ENCODE measurements around the gene PJA2. TPM values are rescaled to one million over a fixed set of nuclear protein-coding genes. Genes with fewer than 3 reads are reported as not detected.

Gene PJA2
- total and polyA plus RNA-seq, 2 donors (not counting 3 experiments of a cell fraction or from before 2014, with no cell fraction given) = 24.4 to 64.9 TPM

DNA sequence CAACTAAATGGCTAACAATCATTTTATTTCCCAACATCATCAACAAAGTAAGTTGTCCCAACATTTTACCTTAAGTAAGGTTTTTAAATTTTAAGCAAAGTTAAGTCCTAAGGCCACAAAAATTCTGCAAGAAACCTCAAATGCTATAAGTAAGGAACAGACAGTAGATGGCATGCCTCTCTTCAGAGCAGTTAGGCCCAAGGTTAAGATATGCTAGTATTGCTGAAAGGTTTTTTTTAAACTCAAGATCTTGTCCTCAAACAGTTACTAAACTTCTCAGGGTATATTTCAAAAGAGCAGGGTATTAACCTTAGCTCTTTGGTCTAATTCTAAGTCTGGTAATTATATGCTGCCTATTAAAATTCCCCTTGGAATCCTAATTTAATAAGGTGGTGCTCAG is 35.1 kb downstream of the PJA2 start:
- no peak for TF ChIP-seq GATA2 (IDR thresholded peaks at IDR 0.05; ENCODE audit: insufficient read depth, insufficient read length, low read depth, low read length)
- TF ChIP-seq CTCF (IDR thresholded peaks at IDR 0.05; ENCODE audit: extremely low read depth in 1 of 2, insufficient read depth in 1 of 2, low read depth in 1 of 2, low read length in 2 of 2) = no peak
- TF ChIP-seq EZH2 (IDR thresholded peaks at IDR 0.05; ENCODE audit: borderline replicate concordance, low read depth, low read length, severe bottlenecking) = no peak
- TF ChIP-seq JUN (IDR thresholded peaks at IDR 0.05; ENCODE audit: borderline replicate concordance, insufficient read depth, insufficient read length, low read depth) = no peak
- no peak for TF ChIP-seq FOS (IDR thresholded peaks at IDR 0.05; ENCODE audit: borderline replicate concordance, insufficient read depth, low read length)
- no peak for TF ChIP-seq MYC (IDR thresholded peaks at IDR 0.05; ENCODE audit: low read depth, low read length)
- no peak for TF ChIP-seq MAX (IDR thresholded peaks at IDR 0.05; ENCODE audit: insufficient read depth, insufficient read length)
- TF ChIP-seq POLR2AphosphoS5 (IDR thresholded peaks at IDR 0.05; ENCODE audit: insufficient read depth, low read depth, low read length) = no peak
- TF ChIP-seq POLR2A (IDR thresholded peaks at IDR 0.05; ENCODE audit: low read depth, low read length) = no peak
- dilution Hi-C loops (cut with MboI; ENCODE audit: extremely low pct_ligation_motif_present, low sequenced_read_pairs) (no loop called here), intact Hi-C loops (cut with micrococcal nuclease) (no loop called here)
- H3K36me3 ChIP-seq (ENCODE audit: control insufficient read depth in 2 of 2, extremely low read depth in 1 of 2, insufficient read depth in 2 of 2, low read length in 2 of 2) = peaks cover 8 to 9% of the 10 kb centered on the region in 2 experiments
- DNase-seq (ENCODE audit: low read depth, low spot score) (no peak), FAIRE-seq (no peak)
- no peaks in the 10 kb centered on the region for H3K9me3 ChIP-seq (replicated peaks; ENCODE audit: control insufficient read depth, insufficient read depth, low read length)
- POLR2A ChIA-PET = no interaction called here
- H3K4me3 ChIP-seq (replicated peaks in 1 of 3; ENCODE audit: insufficient read depth in 1 of 3, low read depth in 1 of 3, low read length in 3 of 3) = no peak overlapping the region
- H3K27ac ChIP-seq (ENCODE audit: insufficient read depth, low read depth, low read length) = no peak overlapping the region
- H4K20me1 ChIP-seq (replicated peaks; ENCODE audit: control insufficient read depth, extremely low read depth, insufficient read depth, low read length) = peaks cover 2% of the 10 kb centered on the region
- peaks cover 7% of the 10 kb centered on the region for H3K79me2 ChIP-seq (ENCODE audit: control insufficient read depth, insufficient read depth, low read length)
- no peak overlapping the region for H3K4me2 ChIP-seq (ENCODE audit: insufficient read depth, low read length)
- CTCF ChIA-PET = interaction anchor here (1.3 kb wide), 1 partner anchor 16 kb away, joined by 3 read pairs; no protein-coding TSS in a partner anchor
- H3K9me1 ChIP-seq (replicated peaks; ENCODE audit: control insufficient read depth, extremely low read depth, insufficient read depth, low read length) = no peaks in the 10 kb centered on the region
- H3K9ac ChIP-seq (replicated peaks; ENCODE audit: extremely low read depth, insufficient read depth, low read length) = no peak overlapping the region
- no peaks in the 10 kb centered on the region for H3K4me1 ChIP-seq (ENCODE audit: control insufficient read depth, extremely low read depth, insufficient read depth, low read length)
- BruUV-seq (replicated peaks) = no TSS peak
- no peak overlapping the region for H2AFZ ChIP-seq (ENCODE audit: low read depth, low read length)
- no peaks in the 10 kb centered on the region for H3K27me3 ChIP-seq (ENCODE audit: control insufficient read depth in 2 of 2, insufficient read depth in 2 of 2, low read length in 2 of 2)

Measured in endothelial cell of umbilical vein (primary cell).